AG20443 (cell line): ENCODE measurements around the gene PPIE.
"Not testable (repeated sequence)": the region's sequence is repeated elsewhere in the genome, so short reads cannot be mapped to it uniquely, and the experiment has no call there.

Source experiments
- DNase-seq: peaks from one replicate; pipeline ENCODE4 v3.0.0; 2012; ENCODE audit warnings: low spot score, mixed read lengths

Gene PPIE

DNA sequence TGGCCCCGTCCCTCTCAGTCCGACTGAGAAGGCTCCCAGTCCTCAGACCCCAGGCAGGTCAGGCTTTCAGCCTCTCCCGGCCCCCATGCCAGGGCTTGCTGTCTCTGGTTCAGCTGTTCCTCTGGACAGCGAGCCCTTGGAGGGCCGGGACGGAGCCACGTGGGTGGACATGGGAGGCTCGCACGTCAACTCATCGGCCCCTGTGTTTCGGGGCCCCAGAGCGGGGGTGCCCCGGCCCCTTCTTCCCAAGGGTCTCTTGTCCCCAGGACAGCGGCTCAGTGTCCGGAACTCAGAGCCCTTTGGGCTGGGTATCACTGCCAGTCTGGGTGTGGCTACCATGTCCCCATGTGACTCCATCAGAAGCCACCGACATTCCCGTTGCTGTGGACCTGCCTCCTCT is 39.2 kb downstream of the PPIE start:
- DNase-seq = not testable (repeated sequence)

DNA sequence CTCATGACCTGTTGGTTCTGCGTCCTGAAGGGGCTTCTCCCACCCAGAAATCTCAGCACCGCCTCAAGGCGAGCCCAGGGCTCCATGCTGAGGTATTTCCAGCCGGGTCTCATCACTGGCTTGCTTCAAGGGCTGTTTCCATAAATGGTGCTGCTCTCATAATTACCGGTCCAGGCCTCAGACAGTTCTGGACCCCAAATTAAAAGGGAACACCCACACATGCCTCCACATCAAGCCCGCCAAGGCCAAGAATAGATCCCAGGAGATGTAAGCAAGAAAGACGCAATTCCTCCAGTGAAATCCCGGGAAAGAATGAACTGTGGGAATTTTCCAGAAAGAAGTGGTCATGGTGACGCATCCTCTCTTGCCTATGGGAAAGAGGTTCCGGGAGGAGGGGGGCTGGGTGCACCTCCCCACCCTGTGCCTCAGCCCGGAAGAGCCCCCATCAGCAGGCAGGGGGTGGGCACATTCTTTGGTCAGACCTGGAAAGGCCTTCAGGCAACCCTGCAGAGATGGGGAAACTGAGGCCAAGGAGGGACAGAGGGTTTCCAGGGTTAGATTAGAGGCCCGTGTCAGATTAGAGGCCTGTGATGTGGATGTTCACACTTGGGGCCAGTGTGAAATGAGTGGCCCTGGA is 39.9 kb downstream of the PPIE start:
- DNase-seq = not testable (repeated sequence)

DNA sequence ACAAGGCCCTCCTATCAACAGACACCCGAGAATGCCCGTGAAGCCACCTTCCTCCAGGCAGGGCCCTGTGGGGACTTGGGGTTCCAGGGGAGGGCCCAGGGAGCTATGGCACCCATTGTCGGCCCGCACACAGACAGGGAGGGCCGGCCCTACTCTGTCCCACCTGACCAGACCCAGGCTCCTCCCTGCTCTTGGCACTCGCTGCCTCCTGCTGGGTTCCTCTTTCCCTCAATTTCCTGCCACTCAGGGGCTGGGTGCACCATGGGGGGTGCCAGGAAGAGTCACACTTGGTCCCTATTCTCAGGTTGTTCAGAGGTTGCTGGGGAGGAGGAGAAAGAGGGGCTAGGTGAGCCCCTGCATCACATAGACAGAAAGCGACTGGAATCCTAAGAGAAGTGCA is 40.5 kb downstream of the PPIE start:
- no peak for DNase-seq

- DNase-seq = no peak
Observed at GRCh38 chr1:39779821-39780220, 41.1 kb downstream of the PPIE start.

- DNase-seq = no peak
Observed at GRCh38 chr1:39781349-39781715, 42.6 kb downstream of the PPIE start.

DNA sequence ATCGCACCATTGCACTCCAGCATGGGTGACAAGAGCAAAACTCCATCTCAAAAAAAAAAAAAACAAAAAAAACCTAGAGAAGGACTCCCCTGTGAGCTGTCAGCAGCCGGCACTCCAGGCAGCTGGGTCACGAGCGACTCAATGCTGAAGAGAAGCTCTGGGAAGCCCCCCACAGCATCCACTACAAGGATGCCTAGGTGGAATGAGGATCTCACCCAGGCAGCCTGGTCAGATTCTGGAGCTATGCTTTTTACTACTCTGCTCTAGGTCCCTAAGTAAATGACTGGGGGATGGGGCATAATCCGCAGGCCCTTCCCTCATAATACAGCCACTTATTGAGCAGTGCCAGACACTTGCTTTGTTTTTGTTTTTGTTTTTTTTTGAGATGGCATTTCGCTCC is 43.4 kb downstream of the PPIE start:
- DNase-seq = no peak

- not testable (repeated sequence) for DNase-seq
Observed at GRCh38 chr1:39782685-39783084, 44.0 kb downstream of the PPIE start.

- DNase-seq = not testable (repeated sequence)
Observed at GRCh38 chr1:39786303-39787107, 47.8 kb downstream of the PPIE start.

- not testable (repeated sequence) for DNase-seq
Observed at GRCh38 chr1:39787108-39787375, 48.4 kb downstream of the PPIE start.

DNA sequence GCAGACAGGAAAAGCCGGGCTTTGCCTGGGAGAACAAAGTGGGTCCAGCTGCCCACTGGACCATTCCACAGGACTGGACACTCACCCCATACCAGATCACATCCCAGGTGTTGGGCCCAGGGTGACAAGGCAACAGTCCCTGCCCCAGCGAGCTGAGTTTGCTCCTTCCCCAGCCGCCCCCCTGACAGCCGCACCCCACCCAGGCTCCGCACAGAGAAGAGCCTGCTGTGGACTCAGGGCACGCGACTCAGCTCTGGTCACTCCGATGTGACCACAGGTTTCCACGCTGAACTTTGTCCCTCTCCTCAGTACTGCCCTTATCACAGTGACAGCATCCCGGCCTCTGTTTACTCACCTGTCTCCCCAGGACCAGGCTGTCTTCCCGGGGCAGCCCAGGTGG is 48.8 kb downstream of the PPIE start:
- DNase-seq = no peak

GRCh38 chr1:39787964-39788363 is 49.3 kb downstream of the PPIE start:
- DNase-seq = not testable (repeated sequence)

DNA sequence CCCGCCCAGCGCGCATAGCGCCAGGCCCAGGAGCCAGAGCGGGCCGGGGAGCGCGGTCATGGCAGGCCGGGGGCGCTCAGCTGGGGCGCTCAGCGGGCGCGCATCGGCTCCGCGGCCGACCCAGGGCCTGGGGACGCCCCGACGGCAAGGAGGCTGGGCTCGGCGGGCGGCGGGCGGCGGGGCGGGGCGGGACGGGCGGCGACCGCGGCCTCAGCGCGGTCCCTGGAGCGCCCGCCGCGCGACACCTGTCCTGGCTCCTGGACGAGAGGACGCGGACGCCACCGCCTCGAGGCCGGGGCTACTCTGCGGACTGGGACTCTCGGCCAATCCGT is 49.7 kb downstream of the PPIE start:
- DNase-seq = no peak

GRCh38 chr1:39788758-39789570 is 50.3 kb downstream of the PPIE start, which contains the start of gene BMP8B:
Gene BMP8B, minus strand, starts transcription at chr1:39788865. Its CDS starts 380 bp downstream, at chr1:39788485.
- DNase-seq = peak; percentile 60

DNA sequence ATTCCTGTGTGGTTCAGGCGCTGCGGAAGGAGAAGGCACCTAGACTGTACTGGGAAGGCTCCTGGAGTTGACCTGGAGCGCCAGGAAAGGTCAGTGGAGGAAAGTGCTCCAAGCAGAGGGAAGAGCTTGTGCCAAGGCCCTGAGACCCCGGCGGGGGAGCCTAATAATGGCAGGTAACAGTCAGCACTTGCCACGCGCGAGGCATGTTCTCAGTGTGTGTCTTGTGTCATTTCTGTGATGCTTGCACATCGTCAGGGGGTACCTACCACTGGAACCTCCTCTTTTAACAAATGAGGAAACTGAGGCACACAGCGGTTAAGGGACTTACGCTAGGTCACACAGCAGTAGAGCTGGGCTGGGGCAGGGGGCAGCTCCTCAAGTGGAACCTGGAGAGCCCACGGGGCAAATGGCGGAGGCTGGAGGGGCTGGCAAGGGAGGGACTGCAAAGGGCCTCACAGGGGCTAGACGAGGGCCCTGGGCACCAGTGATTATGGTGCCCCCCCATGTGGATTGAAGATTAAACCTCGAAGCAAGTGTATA is 51.0 kb downstream of the PPIE start:
- DNase-seq = no peak

DNA sequence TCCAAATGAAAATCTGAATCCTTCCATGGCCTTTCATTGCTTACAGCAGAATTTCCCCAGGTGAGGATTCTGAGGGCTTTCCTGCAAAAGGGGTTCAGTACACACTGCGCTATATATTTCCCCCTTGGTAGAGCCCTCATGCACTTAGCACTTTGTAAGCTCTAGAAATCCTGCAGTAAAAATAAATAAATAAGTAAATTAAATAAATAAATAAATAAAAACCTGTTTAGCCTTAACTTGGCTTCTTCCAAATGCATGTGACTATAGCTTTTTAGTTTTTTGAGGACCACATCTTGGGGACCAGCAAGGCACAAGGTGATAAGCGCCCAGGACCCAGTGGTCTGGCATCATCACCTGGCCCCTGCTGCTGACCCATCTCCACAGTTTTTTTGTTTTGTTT is 53.2 kb downstream of the PPIE start:
- DNase-seq = no peak

DNA sequence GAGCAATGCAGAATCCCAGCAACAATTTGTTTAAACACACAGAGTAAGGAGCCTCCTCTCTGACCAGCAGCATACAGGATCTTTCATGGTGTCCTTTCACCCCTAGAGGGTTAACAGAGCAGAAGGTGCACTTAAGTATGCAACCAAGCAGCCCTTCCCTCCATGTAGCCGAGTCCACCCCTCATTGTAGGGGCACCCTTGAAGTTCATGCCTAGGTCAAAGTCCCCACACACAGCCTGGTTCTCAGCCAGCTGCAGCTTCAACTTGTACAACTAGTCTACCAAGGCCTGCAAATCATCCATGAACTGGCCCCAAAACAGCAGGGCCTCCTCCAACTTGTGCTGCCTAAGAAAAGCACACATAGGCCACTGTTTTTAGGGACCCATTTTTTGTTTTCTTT is 57.0 kb downstream of the PPIE start:
- DNase-seq = no peak

- peak; percentile 67 for DNase-seq
Observed at GRCh38 chr1:39798859-39799769, 60.4 kb downstream of the PPIE start.

- peak; percentile 86 for DNase-seq
Observed at GRCh38 chr1:39799770-39800470, 61.2 kb downstream of the PPIE start.

GRCh38 chr1:39800471-39800835 is 61.8 kb downstream of the PPIE start:
- no peak for DNase-seq

DNA sequence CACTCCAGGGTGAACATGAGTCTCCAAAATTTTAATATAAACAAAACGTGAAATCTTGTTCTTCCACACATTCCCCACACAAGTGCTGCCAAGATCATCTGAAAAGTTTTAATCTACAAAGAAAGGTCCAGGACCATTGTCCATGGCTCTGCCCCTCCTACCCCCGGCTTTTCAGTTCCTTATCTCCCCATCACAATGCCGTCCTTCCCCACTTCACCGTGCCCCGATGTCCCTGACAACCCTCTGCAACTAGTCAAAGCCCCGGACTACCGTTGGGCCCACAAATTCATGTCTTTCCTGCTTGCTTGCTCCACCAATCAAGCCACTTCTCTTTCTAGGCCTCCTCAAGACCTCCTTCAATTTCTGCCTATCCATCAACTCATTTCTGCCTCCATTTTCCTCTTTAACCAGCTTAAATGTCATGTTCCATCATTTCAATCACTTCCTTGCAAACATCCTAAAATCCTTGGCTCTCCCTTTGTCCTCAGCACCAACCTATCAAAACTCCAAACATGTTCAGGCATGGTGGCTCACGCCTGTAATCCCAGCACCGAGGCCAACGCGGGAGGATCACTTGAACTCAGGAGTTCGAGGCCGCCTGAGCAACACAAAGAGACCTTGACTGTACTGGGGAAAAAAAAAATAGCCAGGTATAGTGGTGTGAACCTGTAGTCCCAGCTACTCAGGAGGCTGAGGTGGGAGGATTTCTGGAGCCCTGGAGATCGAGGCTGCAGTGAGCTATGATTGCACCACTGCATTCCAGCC is 64.0 kb downstream of the PPIE start:
- DNase-seq = no peak
